IgD-negative memory B cell (primary cell): Measurements from ENCODE around the gene DCUN1D2. TPM values are rescaled to one million over a fixed set of nuclear protein-coding genes. Genes with fewer than 3 reads are reported as not detected.

Experiments used
- H3K27ac Mint-ChIP-seq, 3 donors: one replicate each; pipeline ENCODE4 v1.8.0; 2020 to 2022; ENCODE audit warnings: mild to moderate bottlenecking in 3 of 3, mixed read lengths in 3 of 3, moderate library complexity in 1 of 3
- H3K27me3 Mint-ChIP-seq: one replicate; pipeline ENCODE4 v1.8.0; 2021; ENCODE audit warnings: mixed read lengths
- H3K36me3 Mint-ChIP-seq: one replicate; pipeline ENCODE4 v1.8.0; 2020; ENCODE audit warnings: mild to moderate bottlenecking, mixed read lengths
- H3K4me1 Mint-ChIP-seq, 3 donors: one replicate each; pipeline ENCODE4 v1.8.0; 2020 to 2022; ENCODE audit warnings: mixed read lengths in 3 of 3, mild to moderate bottlenecking in 1 of 3
- H3K4me3 Mint-ChIP-seq, 4 donors: one replicate each; pipeline ENCODE4 v1.8.0; 2020 to 2022; ENCODE audit warnings: mild to moderate bottlenecking in 4 of 4, mixed read lengths in 4 of 4, moderate library complexity in 3 of 4
- H3K9me3 Mint-ChIP-seq, 3 donors: one replicate each; pipeline ENCODE4 v1.8.0; 2020 to 2021; ENCODE audit warnings: mixed read lengths in 3 of 3, mild to moderate bottlenecking in 1 of 3
- polyA plus RNA-seq: library from polyadenylated mRNA; unstranded; fragments of 300-500 nt; fragmentation: Illumina TruSeq; gene quantifications from one replicate; pipeline ENCODE4 v1.2.3, GENCODE V29; 2021

The DCUN1D2 gene
- polyA plus RNA-seq, 1 donor from 2014 or later, result 10.2 TPM

- Mint-ChIP-seq H3K4me1 (no peaks in the 10 kb centered on the region), H3K36me3 (peaks cover 2% of the 10 kb centered on the region), H3K4me3 (no peak overlapping the region), H3K27me3 (no peaks in the 10 kb centered on the region), H3K9me3 (peaks cover 0 to 2% (median 0%) of the 10 kb centered on the region in 3 donors), H3K27ac (no peak overlapping the region)
These were observed 20.4 kb downstream of the DCUN1D2 start for GRCh38 chr13:113470073-113470472.

GRCh38 chr13:113469582-113469981 is 20.9 kb downstream of the DCUN1D2 start:
- H3K27ac Mint-ChIP-seq, result no peak overlapping the region
- H3K4me1 Mint-ChIP-seq, result no peaks in the 10 kb centered on the region
- no peak overlapping the region for H3K4me3 Mint-ChIP-seq
- H3K27me3 Mint-ChIP-seq, result no peaks in the 10 kb centered on the region
- H3K9me3 Mint-ChIP-seq, result peaks cover 0 to 2% (median 0%) of the 10 kb centered on the region in 3 donors
- peaks cover 2% of the 10 kb centered on the region for H3K36me3 Mint-ChIP-seq

GRCh38 chr13:113468472-113469201 is 21.9 kb downstream of the DCUN1D2 start:
- Mint-ChIP-seq H3K9me3 (peaks cover 0 to 2% (median 0%) of the 10 kb centered on the region in 3 donors), H3K36me3 (peaks cover 2% of the 10 kb centered on the region), H3K4me1 (no peaks in the 10 kb centered on the region), H3K27ac (no peak overlapping the region), H3K27me3 (no peaks in the 10 kb centered on the region), H3K4me3 (no peak overlapping the region)

- H3K9me3 Mint-ChIP-seq, result peaks cover 0 to 2% (median 0%) of the 10 kb centered on the region in 3 donors
- H3K27ac Mint-ChIP-seq, result no peak overlapping the region
- no peaks in the 10 kb centered on the region for H3K27me3 Mint-ChIP-seq
- no peaks in the 10 kb centered on the region for H3K4me1 Mint-ChIP-seq
- H3K4me3 Mint-ChIP-seq, result no peak overlapping the region
- H3K36me3 Mint-ChIP-seq, result peaks cover 2% of the 10 kb centered on the region
These were observed 22.5 kb downstream of the DCUN1D2 start for GRCh38 chr13:113468029-113468428.

- peaks cover 0 to 2% (median 0%) of the 10 kb centered on the region in 3 donors for H3K9me3 Mint-ChIP-seq
- H3K27me3 Mint-ChIP-seq, result no peaks in the 10 kb centered on the region
- H3K4me1 Mint-ChIP-seq, result no peaks in the 10 kb centered on the region
- no peak overlapping the region for H3K27ac Mint-ChIP-seq
- H3K36me3 Mint-ChIP-seq, result peaks cover 5% of the 10 kb centered on the region
- no peak overlapping the region for H3K4me3 Mint-ChIP-seq
These were observed 24.1 kb downstream of the DCUN1D2 start for GRCh38 chr13:113466383-113466782.

GRCh38 chr13:113465300-113465699 is 25.2 kb downstream of the DCUN1D2 start:
- Mint-ChIP-seq H3K27me3 (no peaks in the 10 kb centered on the region), H3K4me1 (no peaks in the 10 kb centered on the region), H3K27ac (peak overlapping the region in 1 of 3 donors; percentile 27), H3K4me3 (peak overlapping the region in 1 of 4 donors; percentile 37), H3K9me3 (peaks cover 0 to 2% (median 0%) of the 10 kb centered on the region in 3 donors), H3K36me3 (peaks cover 5% of the 10 kb centered on the region)

GRCh38 chr13:113464476-113464875 is 26.0 kb downstream of the DCUN1D2 start:
- H3K27me3 Mint-ChIP-seq, result no peaks in the 10 kb centered on the region
- H3K4me3 Mint-ChIP-seq, result no peak overlapping the region
- H3K4me1 Mint-ChIP-seq, result no peaks in the 10 kb centered on the region
- H3K36me3 Mint-ChIP-seq, result peaks cover 5% of the 10 kb centered on the region
- H3K9me3 Mint-ChIP-seq, result peaks cover 0 to 2% (median 0%) of the 10 kb centered on the region in 3 donors
- H3K27ac Mint-ChIP-seq, result no peak overlapping the region

- Mint-ChIP-seq H3K4me3 (no peak overlapping the region), H3K27ac (no peak overlapping the region), H3K36me3 (peaks cover 5% of the 10 kb centered on the region), H3K9me3 (no peaks in the 10 kb centered on the region), H3K27me3 (no peaks in the 10 kb centered on the region), H3K4me1 (no peaks in the 10 kb centered on the region)
These were observed 29.3 kb downstream of the DCUN1D2 start for GRCh38 chr13:113461022-113461751.

GRCh38 chr13:113460599-113460998 is 29.9 kb downstream of the DCUN1D2 start:
- Mint-ChIP-seq H3K9me3 (no peaks in the 10 kb centered on the region), H3K4me1 (no peaks in the 10 kb centered on the region), H3K4me3 (no peak overlapping the region), H3K27ac (no peak overlapping the region), H3K36me3 (peaks cover 9% of the 10 kb centered on the region), H3K27me3 (no peaks in the 10 kb centered on the region)

GRCh38 chr13:113460064-113460555 is 30.4 kb downstream of the DCUN1D2 start:
- Mint-ChIP-seq H3K4me1 (no peaks in the 10 kb centered on the region), H3K27me3 (no peaks in the 10 kb centered on the region), H3K4me3 (no peak overlapping the region), H3K36me3 (peaks cover 11% of the 10 kb centered on the region), H3K27ac (no peak overlapping the region), H3K9me3 (no peaks in the 10 kb centered on the region)

- Mint-ChIP-seq H3K27me3 (no peaks in the 10 kb centered on the region), H3K36me3 (peaks cover 11% of the 10 kb centered on the region), H3K9me3 (no peaks in the 10 kb centered on the region), H3K4me3 (no peak overlapping the region), H3K4me1 (no peaks in the 10 kb centered on the region), H3K27ac (no peak overlapping the region)
These were observed 32.1 kb downstream of the DCUN1D2 start for GRCh38 chr13:113458253-113459065.

GRCh38 chr13:113457510-113457909 is 33.0 kb downstream of the DCUN1D2 start:
- Mint-ChIP-seq H3K4me1 (no peaks in the 10 kb centered on the region), H3K9me3 (no peaks in the 10 kb centered on the region), H3K27ac (no peak overlapping the region), H3K36me3 (peaks cover 11% of the 10 kb centered on the region), H3K4me3 (no peak overlapping the region), H3K27me3 (no peaks in the 10 kb centered on the region)

- H3K36me3 Mint-ChIP-seq, result peaks cover 8% of the 10 kb centered on the region
- no peaks in the 10 kb centered on the region for H3K9me3 Mint-ChIP-seq
- no peak overlapping the region for H3K4me3 Mint-ChIP-seq
- no peaks in the 10 kb centered on the region for H3K27me3 Mint-ChIP-seq
- H3K4me1 Mint-ChIP-seq, result no peaks in the 10 kb centered on the region
- H3K27ac Mint-ChIP-seq, result no peak overlapping the region
These were observed 34.3 kb downstream of the DCUN1D2 start for GRCh38 chr13:113456116-113456702.

GRCh38 chr13:113455384-113455783 is 35.1 kb downstream of the DCUN1D2 start:
- peaks cover 0 to 6% (median under 1%) of the 10 kb centered on the region in 3 donors for H3K4me1 Mint-ChIP-seq
- H3K4me3 Mint-ChIP-seq, result no peak overlapping the region
- no peaks in the 10 kb centered on the region for H3K27me3 Mint-ChIP-seq
- H3K27ac Mint-ChIP-seq, result no peak overlapping the region
- H3K36me3 Mint-ChIP-seq, result peaks cover 8% of the 10 kb centered on the region
- H3K9me3 Mint-ChIP-seq, result no peaks in the 10 kb centered on the region
